ENCODE data around the gene CCDC117. TPM values are rescaled to one million over a fixed set of nuclear protein-coding genes. Genes with fewer than 3 reads are reported as not detected.
"Not testable (repeated sequence)": the region's sequence is repeated elsewhere in the genome, so short reads cannot be mapped to it uniquely, and the experiment has no call there.

The CCDC117 gene
- total RNA-seq, 4 donors from 2014 or later: 19.9 to 27.4 (median 20.1) TPM

DNA sequence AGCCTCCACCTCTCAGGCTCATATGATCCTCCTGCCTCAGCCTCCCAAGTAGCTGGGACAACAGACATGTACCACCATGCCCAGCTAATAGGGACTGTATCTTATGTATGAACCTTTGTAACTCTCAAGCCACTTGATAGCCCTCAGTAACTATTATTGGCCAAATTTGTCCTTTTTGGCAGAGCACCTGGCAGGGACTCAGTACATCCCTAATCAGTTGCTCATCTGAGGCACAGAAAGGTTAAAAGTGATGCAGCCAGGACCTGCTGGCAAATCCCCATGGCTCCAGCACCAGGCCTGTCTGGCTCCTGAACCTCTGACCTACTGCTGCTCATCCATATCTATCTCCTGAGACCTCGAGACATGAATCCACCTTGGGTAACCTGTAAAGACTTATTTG lies 49.0 kb downstream of the CCDC117 start:
- intact Hi-C loops (cut with DNase I): loop anchor here (10.0 kb wide), 2 partner anchors 767 to 797 kb away; no protein-coding TSS in a partner anchor
- WGBS: 92% methylated on average over 1 of the region's 1 CpG
- no peak for TF ChIP-seq POLR2A (IDR thresholded peaks at IDR 0.05; ENCODE audit: low read depth)
- TF ChIP-seq POLR2AphosphoS5 (IDR thresholded peaks at IDR 0.05): no peak
- TF ChIP-seq, protein P1, sequence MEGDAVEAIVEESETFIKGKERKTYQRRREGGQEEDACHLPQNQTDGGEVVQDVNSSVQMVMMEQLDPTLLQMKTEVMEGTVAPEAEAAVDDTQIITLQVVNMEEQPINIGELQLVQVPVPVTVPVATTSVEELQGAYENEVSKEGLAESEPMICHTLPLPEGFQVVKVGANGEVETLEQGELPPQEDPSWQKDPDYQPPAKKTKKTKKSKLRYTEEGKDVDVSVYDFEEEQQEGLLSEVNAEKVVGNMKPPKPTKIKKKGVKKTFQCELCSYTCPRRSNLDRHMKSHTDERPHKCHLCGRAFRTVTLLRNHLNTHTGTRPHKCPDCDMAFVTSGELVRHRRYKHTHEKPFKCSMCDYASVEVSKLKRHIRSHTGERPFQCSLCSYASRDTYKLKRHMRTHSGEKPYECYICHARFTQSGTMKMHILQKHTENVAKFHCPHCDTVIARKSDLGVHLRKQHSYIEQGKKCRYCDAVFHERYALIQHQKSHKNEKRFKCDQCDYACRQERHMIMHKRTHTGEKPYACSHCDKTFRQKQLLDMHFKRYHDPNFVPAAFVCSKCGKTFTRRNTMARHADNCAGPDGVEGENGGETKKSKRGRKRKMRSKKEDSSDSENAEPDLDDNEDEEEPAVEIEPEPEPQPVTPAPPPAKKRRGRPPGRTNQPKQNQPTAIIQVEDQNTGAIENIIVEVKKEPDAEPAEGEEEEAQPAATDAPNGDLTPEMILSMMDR (IDR thresholded peaks at IDR 0.05): no peak
- TF ChIP-seq EP300 (IDR thresholded peaks at IDR 0.05): no peak
- Histone ChIP-seq H3K27ac (replicated peaks in 1 of 4) (no peak overlapping the region), H3K36me3 (peaks cover 0 to 9% (median 6%) of the 10 kb centered on the region in 4 donors), H3K27me3 (no peaks in the 10 kb centered on the region), H3K4me3 (no peak overlapping the region), H3K4me1 (peaks cover 11 to 19% (median 14%) of the 10 kb centered on the region in 4 donors), H3K9me3 (no peaks in the 10 kb centered on the region)
- DNase-seq (ENCODE audit: extremely low spot score): no peak

DNA sequence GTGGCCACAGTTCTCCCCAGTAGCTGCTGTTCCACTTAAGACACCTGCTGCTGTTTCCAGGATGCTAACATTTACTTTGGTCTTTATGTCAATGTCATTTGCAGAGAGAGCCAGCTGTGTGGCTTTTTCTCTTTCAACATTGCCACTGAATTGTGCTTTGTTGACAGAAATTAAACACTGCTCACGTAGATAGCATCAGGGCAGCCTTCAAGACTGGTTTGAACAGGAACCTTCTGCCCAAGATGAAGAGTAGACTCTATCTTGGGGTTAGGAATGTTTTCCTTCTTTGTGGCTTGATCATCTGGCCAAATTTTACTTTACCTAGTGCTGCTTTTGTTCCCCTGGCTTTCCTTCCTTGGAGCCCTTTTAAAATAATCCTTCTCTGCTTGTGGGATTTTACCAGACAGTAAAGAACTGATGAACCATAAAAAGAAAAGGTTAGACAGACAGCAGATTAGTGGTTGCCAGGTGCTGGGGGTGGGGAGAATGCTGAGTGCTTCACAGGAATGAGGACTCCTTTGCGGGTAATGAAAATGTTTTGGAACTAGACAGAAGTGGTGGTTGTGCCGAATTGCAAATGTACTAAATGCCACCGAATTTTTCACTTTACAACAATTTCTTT lies 50.5 kb downstream of the CCDC117 start:
- Histone ChIP-seq H3K9me3 (no peaks in the 10 kb centered on the region), H3K27me3 (no peaks in the 10 kb centered on the region), H3K4me3 (no peak overlapping the region), H3K36me3 (peaks cover 0 to 9% (median 6%) of the 10 kb centered on the region in 4 donors), H3K4me1 (peaks cover 11 to 19% (median 12%) of the 10 kb centered on the region in 4 donors), H3K27ac (replicated peaks in 1 of 4) (no peak overlapping the region)
- intact Hi-C loops (cut with DNase I): loop anchor here (10.0 kb wide), 2 partner anchors 768 to 798 kb away; no protein-coding TSS in a partner anchor
- no peak for DNase-seq (ENCODE audit: extremely low spot score)
- TF ChIP-seq, protein P1 (IDR thresholded peaks at IDR 0.05): no peak
- TF ChIP-seq EP300 (IDR thresholded peaks at IDR 0.05): no peak
- TF ChIP-seq POLR2AphosphoS5 (IDR thresholded peaks at IDR 0.05): no peak
- TF ChIP-seq POLR2A (IDR thresholded peaks at IDR 0.05; ENCODE audit: low read depth): no peak
- 74% methylated on average over 4 of the region's 4 CpGs for WGBS

DNA sequence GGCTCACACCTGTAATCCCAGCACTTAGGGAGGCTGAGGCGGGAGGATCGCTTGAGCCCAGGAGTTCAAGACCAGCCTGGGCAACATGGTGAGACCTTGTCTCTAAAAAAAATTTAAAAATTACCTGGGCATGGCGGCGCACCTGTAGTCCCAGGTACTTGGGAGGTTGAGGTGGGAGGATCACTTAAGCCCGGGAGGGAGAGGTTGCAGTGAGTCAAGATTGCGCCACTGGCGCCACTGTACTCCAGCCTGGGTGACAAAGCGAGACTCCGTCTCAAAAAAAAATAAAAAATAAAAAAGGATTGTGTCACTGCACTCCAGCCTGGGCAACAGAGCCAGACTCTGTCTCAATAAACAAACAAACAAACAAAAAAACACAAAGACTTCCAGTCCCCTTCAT lies 52.0 kb downstream of the CCDC117 start:
- not testable (repeated sequence) for H3K9me3 ChIP-seq; H3K27me3 ChIP-seq; H3K27ac ChIP-seq (replicated peaks in 1 of 4); H3K4me3 ChIP-seq; H3K36me3 ChIP-seq; DNase-seq (ENCODE audit: extremely low spot score)
- WGBS: 91% methylated on average over 9 of the region's 9 CpGs
- peaks cover 5 to 13% (median 5%) of the 10 kb centered on the region in 4 donors for H3K4me1 ChIP-seq
- intact Hi-C loops (cut with DNase I): loop anchor here (10.0 kb wide), 2 partner anchors 770 to 800 kb away; no protein-coding TSS in a partner anchor

DNA sequence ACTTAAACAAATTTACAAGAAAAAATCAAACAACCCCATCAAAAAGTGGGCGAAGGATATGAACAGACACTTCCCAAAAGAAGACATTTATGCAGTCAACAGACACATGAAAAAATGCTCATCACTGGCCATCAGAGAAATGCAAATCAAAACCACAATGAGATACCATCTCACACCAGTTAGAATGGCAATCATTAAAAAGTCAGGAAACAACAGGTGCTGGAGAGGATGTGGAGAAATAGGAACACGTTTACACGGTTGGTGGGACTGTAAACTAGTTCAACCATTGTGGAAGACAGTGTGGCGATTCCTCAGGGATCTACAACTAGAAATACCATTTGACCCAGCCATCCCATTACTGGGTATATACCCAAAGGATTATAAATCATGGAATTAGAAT lies 53.9 kb downstream of the CCDC117 start:
- intact Hi-C loops (cut with DNase I): loop anchor here (10.0 kb wide), 2 partner anchors 772 to 802 kb away; no protein-coding TSS in a partner anchor

DNA sequence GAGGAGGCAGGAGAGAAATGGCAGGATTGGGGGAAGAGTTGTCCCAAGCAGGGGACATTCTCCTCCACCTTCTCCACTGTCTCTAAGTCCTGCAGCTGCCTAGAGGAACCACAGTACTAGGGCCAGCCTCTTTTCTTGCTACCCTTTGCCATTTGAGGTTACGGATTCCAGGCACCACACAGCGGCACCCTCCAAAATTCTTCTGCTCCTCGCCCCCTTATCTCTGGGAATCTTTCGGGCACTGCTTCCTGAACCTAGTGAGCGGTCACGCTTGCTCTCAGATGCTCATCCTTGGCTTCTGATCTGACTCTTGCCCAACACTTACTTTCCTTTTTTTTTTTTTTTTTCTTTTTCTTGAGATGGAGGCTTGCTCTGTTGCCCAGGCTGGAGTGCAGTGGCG lies 54.4 kb downstream of the CCDC117 start:
- Histone ChIP-seq H3K9me3 (no peaks in the 10 kb centered on the region), H3K36me3 (peaks cover 0 to 9% (median 6%) of the 10 kb centered on the region in 4 donors), H3K27ac (replicated peaks in 1 of 4) (no peak overlapping the region), H3K4me3 (no peak overlapping the region), H3K4me1 (peaks cover 9 to 24% (median 13%) of the 10 kb centered on the region in 4 donors), H3K27me3 (no peaks in the 10 kb centered on the region)
- 90% methylated on average over 7 of the region's 7 CpGs for WGBS
- intact Hi-C loops (cut with DNase I): loop anchor here (10.0 kb wide), 2 partner anchors 772 to 802 kb away; no protein-coding TSS in a partner anchor
- TF ChIP-seq, protein P1 (IDR thresholded peaks at IDR 0.05): no peak
- TF ChIP-seq POLR2AphosphoS5 (IDR thresholded peaks at IDR 0.05) (no peak), EP300 (IDR thresholded peaks at IDR 0.05) (no peak), POLR2A (IDR thresholded peaks at IDR 0.05; ENCODE audit: low read depth) (no peak)
- DNase-seq (ENCODE audit: extremely low spot score): no peak

More for the DNA sequence above, 53.9 kb downstream of the CCDC117 start:
- H3K27me3 ChIP-seq; H3K4me3 ChIP-seq; H3K36me3 ChIP-seq; H3K9me3 ChIP-seq; DNase-seq (ENCODE audit: extremely low spot score); H3K27ac ChIP-seq (replicated peaks in 1 of 4): not testable (repeated sequence)
- 97% methylated on average over 4 of the region's 4 CpGs for WGBS
- H3K4me1 ChIP-seq: peaks cover 9 to 24% (median 13%) of the 10 kb centered on the region in 4 donors
